ENCODE results near the gene POP4.

The POP4 gene

DNA sequence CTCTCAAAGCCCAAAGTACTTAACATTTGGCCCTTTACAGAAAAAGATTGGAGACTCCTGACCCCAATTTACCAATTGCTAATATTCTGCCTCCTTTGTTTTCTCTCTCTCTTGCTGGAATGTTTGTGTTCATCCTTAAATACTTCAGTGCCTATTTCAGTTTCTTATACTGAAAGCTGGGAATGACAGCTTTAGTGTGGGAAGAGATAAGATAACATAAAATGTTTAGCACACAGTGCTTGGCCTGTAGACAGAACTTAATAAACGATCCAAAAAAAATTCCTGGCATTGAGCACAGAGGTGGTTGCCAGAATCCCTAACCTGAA, 56.2 kb downstream of the POP4 start:
- DNase-seq (ENCODE audit: low read depth, low spot score), result no peak

DNA sequence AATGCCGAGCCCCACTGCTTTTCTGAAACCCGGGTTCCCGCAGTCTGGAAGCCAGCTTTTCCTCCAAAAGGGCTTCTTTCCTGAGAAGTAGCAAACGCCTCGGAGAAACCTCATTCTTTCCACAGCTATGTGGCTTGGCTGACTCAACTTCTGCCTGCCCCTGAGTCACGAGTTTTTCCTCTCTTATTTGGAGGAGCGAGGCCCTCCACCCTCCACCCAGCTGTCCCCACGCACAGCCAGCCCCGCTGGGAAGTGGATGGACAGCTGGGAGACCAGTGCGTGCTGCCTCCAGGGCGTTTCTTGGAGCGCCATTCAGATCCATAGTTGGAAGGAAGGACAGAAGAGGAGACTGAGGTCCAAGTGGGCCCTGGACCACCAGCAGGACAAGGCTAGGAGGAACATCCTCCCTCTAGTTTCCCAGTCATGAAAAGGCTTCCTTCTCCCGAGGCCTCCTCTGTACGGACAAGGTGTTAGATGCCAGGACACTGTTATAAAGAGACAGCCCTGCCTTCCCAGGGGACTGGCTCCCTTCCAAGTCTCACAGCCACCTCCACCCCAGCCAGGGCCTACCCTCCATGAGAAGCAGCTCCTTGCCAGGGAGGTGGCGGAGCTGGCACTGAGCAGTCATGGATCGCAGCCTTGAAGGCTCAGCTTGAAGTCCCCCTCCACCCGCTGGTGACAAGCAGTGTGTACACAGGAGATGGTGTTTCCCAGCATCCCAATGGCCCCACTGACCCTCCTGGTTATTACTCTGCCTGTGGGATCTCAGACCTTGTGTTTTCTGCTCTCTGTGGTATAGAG, 56.7 kb downstream of the POP4 start:
- DNase-seq (ENCODE audit: low read depth, low spot score), result peak; percentile 93

DNA sequence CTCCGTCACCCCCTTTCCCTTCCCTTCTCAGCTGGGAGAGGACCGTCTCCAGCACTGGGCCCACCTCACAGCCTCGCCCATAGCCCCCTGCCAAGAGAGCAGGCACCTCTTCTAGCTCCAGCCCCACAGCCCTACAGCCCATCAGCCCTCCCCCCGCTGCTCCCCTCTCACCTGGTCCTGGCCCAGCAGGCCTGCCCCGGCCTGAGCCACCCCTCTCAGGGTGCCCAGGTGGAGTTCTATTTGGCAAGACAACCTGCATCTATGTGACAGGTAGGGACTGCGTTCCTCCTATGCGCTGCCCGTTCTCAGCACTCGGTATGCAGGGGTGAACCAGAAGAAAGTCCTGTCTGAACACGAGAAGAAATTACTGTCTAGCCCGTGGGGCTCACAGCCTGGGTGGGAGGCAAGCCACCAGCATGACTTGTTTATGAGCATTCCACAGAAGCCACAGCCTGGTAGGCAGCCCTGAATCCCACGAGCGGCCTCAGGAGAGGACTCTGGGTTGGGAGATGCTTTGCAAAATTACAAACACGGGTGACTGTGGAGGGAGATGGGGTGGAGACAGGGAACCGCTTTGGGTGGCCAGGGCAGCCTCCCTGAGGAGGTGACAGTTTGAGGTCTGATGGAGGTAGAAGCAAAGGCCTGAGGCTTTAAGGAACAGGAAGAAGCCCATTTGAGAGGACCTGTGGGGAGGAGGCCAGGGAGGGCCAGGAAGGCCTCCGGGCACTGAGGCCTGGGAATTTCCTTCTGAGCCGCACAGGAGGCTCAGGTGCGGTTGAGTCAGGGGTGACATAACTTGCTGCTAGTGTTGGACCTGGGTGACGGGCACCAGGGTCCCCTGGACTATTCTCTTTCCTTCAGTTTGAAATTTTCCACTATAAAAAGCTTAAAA, 58.0 kb downstream of the POP4 start:
- peak; percentile 72 for DNase-seq (ENCODE audit: low read depth, low spot score)

DNA sequence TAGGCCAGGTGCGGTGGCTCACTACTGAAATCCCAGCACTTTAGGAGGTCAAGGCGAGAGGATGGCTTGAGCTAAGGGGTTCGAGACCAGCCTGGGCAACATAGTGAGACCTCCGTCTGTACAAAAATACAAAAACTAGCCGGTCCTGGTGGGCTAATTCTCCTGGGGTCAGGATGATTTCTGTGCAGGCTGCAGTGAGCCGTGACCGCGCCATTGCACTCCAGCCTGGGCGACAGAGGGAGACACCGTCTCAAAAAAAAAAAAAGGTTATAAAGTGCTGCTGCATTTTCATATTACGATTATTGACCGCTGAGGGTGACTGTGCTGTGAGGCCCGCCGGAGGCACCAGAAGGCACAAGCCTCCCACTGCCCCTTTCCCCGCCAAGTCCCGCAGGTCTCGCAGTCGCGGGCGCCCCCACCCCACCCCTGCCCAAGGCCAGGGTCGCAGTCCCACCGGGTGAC, 58.7 kb downstream of the POP4 start:
- no peak for DNase-seq (ENCODE audit: low read depth, low spot score)

DNA sequence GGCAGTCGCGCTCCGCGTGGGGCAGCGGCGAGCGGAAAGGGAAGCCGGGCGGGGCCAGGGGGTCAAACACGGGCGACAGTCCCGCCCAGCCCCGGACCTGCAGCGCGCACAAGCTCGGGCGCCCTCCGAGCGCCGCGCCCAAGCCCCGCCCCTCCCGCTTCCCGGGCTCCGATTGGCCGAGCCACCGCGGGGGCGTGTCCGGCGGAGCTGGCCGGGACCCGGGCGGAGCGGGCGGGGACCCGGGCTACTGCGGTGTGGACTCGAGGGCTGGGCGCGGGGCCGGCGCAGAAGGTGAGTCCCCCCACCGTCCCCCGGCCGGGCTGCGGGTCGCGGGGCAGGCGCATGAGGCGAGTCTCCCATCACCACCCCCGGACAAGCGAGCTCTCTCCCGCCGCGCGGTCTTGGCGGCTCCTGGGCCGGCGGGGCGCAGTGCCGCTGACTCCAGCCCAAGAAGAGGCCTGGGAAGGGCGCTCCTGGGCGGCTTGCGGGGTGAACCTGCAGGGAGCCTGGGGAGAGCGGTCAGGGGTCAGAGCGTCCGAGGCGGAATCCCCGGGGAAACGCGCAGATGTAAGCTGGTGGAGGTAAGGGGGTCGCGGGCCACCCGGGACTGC, 59.2 kb downstream of the POP4 start, which contains the start of gene PLEKHF1:
PLEKHF1 (plus strand) TSS at position 247 of the 611 bp plus-strand sequence. CDS start 8,379 bp downstream, outside the sequence.
- peak; percentile 94 for DNase-seq (ENCODE audit: low read depth, low spot score)

DNA sequence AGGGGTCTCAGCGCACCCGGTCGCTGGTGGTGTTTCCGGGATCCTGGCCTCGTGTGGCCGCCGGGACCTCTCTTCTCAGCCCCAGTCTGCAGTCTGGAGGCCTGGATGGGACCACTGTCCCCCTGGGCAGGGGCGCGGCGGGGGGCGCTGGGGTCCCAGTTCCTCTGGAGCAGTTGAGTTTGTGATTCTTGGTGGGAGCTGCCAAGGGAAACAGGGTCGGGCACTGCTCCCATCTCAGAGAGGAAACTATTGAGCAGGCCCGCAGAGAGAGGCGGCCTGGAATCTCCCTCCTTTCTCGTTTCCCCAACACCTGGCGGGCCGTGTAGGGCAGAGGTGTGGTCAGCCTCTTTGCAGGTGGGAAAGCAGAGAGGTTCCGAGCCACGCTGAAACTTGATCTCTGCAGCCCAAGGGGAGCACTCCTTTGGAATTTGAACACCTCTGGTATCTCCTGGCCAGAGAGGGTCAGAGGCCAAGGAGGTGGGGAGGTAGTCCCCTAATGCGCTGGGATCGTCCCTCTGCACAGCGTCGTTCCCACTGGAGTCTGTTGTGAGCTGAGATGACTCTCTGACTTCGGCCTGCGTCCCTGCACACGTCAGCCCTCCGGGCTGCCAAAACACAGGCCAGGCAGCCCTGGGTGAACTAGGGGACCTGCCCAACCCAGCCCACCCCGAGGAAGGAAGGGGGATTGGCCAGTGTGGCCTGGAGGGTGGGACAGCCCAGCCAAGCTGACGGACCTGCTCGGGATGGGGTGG, 59.9 kb downstream of the POP4 start:
- peak; percentile 76 for DNase-seq (ENCODE audit: low read depth, low spot score)
